ENCODE data around the gene SPOPL.
A peak's percentile ranks its signal among the peaks of the same experiment; 100 is the strongest.
"Not testable (repeated sequence)": the region's sequence is repeated elsewhere in the genome, so short reads cannot be mapped to it uniquely, and the experiment has no call there.

SPOPL gene

GRCh38 chr2:138501425-138502254 is at the start of gene SPOPL:
SPOPL (plus strand) TSS chr2:138501770; CDS start chr2:138550217, 48,447 bp downstream.
- H3K4me3 ChIP-seq (replicated peaks in 1 of 2; ENCODE audit: low read depth in 2 of 2, low read length in 2 of 2) = peak within 1 kb of the TSS; percentile 81 to 92
- DNase-seq (ENCODE audit: low read depth in 2 of 2) = peak; percentile 86 to 92
- no peak for TF ChIP-seq CTCF (IDR thresholded peaks at IDR 0.05; ENCODE audit: low read depth, low read length)

GRCh38 chr2:138452324-138452723 is 49.2 kb upstream of the SPOPL start:
- no peak overlapping the region for H3K4me3 ChIP-seq (replicated peaks in 1 of 2; ENCODE audit: low read depth in 2 of 2, low read length in 2 of 2)
- no peak for TF ChIP-seq CTCF (IDR thresholded peaks at IDR 0.05; ENCODE audit: low read depth, low read length)
- DNase-seq (ENCODE audit: low read depth in 2 of 2) = no peak

GRCh38 chr2:138453815-138454214 is 47.8 kb upstream of the SPOPL start:
- no peak for DNase-seq (ENCODE audit: low read depth in 2 of 2)
- H3K4me3 ChIP-seq (replicated peaks in 1 of 2; ENCODE audit: low read depth in 2 of 2, low read length in 2 of 2) = no peak overlapping the region
- no peak for TF ChIP-seq CTCF (IDR thresholded peaks at IDR 0.05; ENCODE audit: low read depth, low read length)

- TF ChIP-seq CTCF (IDR thresholded peaks at IDR 0.05; ENCODE audit: low read depth, low read length) = no peak
- no peak overlapping the region for H3K4me3 ChIP-seq (replicated peaks in 1 of 2; ENCODE audit: low read depth in 2 of 2, low read length in 2 of 2)
- no peak for DNase-seq (ENCODE audit: low read depth in 2 of 2)
Measured at GRCh38 chr2:138454761-138455160, 46.8 kb upstream of the SPOPL start.

- no peak for TF ChIP-seq CTCF (IDR thresholded peaks at IDR 0.05; ENCODE audit: low read depth, low read length)
- H3K4me3 ChIP-seq (replicated peaks in 1 of 2; ENCODE audit: low read depth in 2 of 2, low read length in 2 of 2) = no peak overlapping the region
- DNase-seq (ENCODE audit: low read depth in 2 of 2) = no peak
Measured at GRCh38 chr2:138455275-138455674, 46.3 kb upstream of the SPOPL start.

GRCh38 chr2:138455691-138456090 is 45.9 kb upstream of the SPOPL start:
- no peak for DNase-seq (ENCODE audit: low read depth in 2 of 2)
- no peak for TF ChIP-seq CTCF (IDR thresholded peaks at IDR 0.05; ENCODE audit: low read depth, low read length)
- no peak overlapping the region for H3K4me3 ChIP-seq (replicated peaks in 1 of 2; ENCODE audit: low read depth in 2 of 2, low read length in 2 of 2)

- H3K4me3 ChIP-seq (replicated peaks in 1 of 2; ENCODE audit: low read depth in 2 of 2, low read length in 2 of 2); DNase-seq (ENCODE audit: low read depth in 2 of 2): not testable (repeated sequence)
Measured at GRCh38 chr2:138462689-138463088, 38.9 kb upstream of the SPOPL start.
